Thyroid gland (tissue), 4 donors: Measurements from ENCODE around the gene PFKM.

Experiments
- POLR2A ChIP-seq, 2 donors: fragments of 450-650 bp; IDR thresholded peaks; one replicate each; pipeline ENCODE4 v1.6.1; 2017; ENCODE audit warnings: antibody characterized with exemption in 2 of 2, mild to moderate bottlenecking in 2 of 2, moderate library complexity in 1 of 2
- TF ChIP-seq, protein P1 (sequence below), 6 experiments: fragments of 200-600 bp in 3 of 6; fragments of 450-650 bp in 3 of 6; sonication (generic) in 3 of 6; IDR thresholded peaks; one replicate each; pipeline ENCODE4 v1.5.1; 2016 to 2019; ENCODE audit warnings: antibody characterized with exemption in 6 of 6, mild to moderate bottlenecking in 2 of 6, inconsistent platforms in 1 of 6, moderate library complexity in 1 of 6

- TF ChIP-seq, protein P1, sequence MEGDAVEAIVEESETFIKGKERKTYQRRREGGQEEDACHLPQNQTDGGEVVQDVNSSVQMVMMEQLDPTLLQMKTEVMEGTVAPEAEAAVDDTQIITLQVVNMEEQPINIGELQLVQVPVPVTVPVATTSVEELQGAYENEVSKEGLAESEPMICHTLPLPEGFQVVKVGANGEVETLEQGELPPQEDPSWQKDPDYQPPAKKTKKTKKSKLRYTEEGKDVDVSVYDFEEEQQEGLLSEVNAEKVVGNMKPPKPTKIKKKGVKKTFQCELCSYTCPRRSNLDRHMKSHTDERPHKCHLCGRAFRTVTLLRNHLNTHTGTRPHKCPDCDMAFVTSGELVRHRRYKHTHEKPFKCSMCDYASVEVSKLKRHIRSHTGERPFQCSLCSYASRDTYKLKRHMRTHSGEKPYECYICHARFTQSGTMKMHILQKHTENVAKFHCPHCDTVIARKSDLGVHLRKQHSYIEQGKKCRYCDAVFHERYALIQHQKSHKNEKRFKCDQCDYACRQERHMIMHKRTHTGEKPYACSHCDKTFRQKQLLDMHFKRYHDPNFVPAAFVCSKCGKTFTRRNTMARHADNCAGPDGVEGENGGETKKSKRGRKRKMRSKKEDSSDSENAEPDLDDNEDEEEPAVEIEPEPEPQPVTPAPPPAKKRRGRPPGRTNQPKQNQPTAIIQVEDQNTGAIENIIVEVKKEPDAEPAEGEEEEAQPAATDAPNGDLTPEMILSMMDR (IDR thresholded peaks at IDR 0.05) = no peak
- TF ChIP-seq POLR2A (IDR thresholded peaks at IDR 0.05) = no peak
Measured at GRCh38 chr12:48110691-48111311, 8.4 kb upstream of the PFKM start.
